ENCODE data around the gene PROB1. TPM values are rescaled to one million over a fixed set of nuclear protein-coding genes. Genes with fewer than 3 reads are reported as not detected.

The PROB1 gene
- total and polyA plus RNA-seq, 9 of the 15 experiments (the other 6 are each of a cell fraction or from before 2014, with no cell fraction given) = 0.01 to 1.8 (median 0.47) TPM

DNA sequence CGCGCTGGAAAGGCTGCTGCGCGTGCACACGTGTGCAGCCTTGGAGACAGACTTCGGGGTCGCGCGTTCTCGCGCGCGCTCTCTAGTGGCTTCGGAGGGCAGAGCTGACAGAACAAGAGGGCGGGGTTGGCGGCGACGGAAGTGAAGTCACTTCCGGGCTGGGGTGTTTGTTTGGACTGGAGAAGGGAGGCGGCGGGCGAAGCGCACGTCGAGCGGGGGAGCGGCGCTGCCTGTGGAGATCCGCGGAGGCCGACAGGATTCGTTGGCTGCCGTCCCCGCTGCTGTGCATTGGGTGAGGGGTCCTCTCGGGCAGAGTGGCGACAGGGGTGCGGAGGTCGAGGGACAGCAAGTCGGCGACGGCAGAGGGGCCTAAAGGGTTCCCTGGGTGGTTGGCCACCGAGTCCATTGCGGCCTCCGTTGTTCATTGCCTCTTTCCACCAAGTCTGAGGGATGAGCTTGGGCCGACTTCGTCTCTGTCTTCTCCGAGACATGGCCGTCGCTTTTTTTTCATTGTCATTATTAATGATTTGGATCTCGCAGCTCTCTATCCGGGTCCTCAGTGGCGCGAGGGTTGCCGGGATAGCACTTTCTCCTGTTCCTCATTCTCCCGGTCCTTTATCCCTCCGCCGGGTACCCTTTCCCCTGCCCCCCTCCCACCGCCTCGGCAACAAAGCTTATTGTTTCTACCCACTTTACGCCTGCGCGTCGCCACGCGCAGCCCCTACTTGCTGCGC lies 53.0 kb downstream of the PROB1 start, which contains the start of gene PAIP2 (continued):
- peak in 1 of 2 experiments; percentile 59; a peak in 1 of 4 replicates for TF ChIP-seq KDM4B (IDR thresholded peaks at IDR 0.05; ENCODE audit: borderline replicate concordance in 2 of 2, low read depth in 1 of 2)
- TF ChIP-seq JUN (IDR thresholded peaks at IDR 0.05; ENCODE audit: borderline replicate concordance, low read depth, low read length) = peak; percentile 72; the same call in 1 of the 2 replicates
- no peak for TF ChIP-seq JUN (CRISPR knock-in tag; IDR thresholded peaks at IDR 0.05; ENCODE audit: borderline replicate concordance)
- TF ChIP-seq ZFPM2 (CRISPR knock-in tag; IDR thresholded peaks at IDR 0.05) = 0 out of 2 replicates have a peak, but pooled peaks have one; percentile 81
- no peak for TF ChIP-seq XRCC4 (IDR thresholded peaks at IDR 0.05; ENCODE audit: extremely low read depth, insufficient read depth, insufficient read length)
- TF ChIP-seq ZNF511 (CRISPR knock-in tag; IDR thresholded peaks at IDR 0.05) = peak; percentile 84; the same call in 1 of the 2 replicates
- TF ChIP-seq HMG20A (CRISPR knock-in tag; conservative IDR thresholded peaks at IDR 0.05) = no peak
- TF ChIP-seq NCOA2 (IDR thresholded peaks at IDR 0.05; ENCODE audit: partially characterized antibody in 2 of 2) = no peak
- no peak for TF ChIP-seq TSHZ1 (CRISPR knock-in tag; IDR thresholded peaks at IDR 0.05)
- TF ChIP-seq CBFA2T3 (IDR thresholded peaks at IDR 0.05) = no peak; the same call in 1 of the 2 replicates
- no peak for TF ChIP-seq TEAD2 (tag; IDR thresholded peaks at IDR 0.05)
- no peak for TF ChIP-seq ID3 (CRISPR knock-in tag; IDR thresholded peaks at IDR 0.05)
- TF ChIP-seq ID3 (tag; IDR thresholded peaks at IDR 0.05) = peak; percentile 86; the same call in 1 of the 2 replicates
- TF ChIP-seq CHD2 (IDR thresholded peaks at IDR 0.05; ENCODE audit: low read depth, low read length) = peak; percentile 42; the same call in 1 of the 2 replicates
- no peak; the same call in 1 of the 2 replicates for TF ChIP-seq ARID2 (IDR thresholded peaks at IDR 0.05)
- no peak for TF ChIP-seq HSF4 (CRISPR knock-in tag; IDR thresholded peaks at IDR 0.05; ENCODE audit: borderline replicate concordance)
- TF ChIP-seq FOXJ3 (CRISPR knock-in tag; IDR thresholded peaks at IDR 0.05) = no peak
- TF ChIP-seq FOXA1 (IDR thresholded peaks at IDR 0.05; ENCODE audit: borderline replicate concordance) = no peak
- no peak for TF ChIP-seq ILK (tag; IDR thresholded peaks at IDR 0.05; ENCODE audit: borderline replicate concordance, low read depth)
- peak in 1 of 2 experiments; percentile 60; a peak in 1 of 4 replicates for TF ChIP-seq SRF (CRISPR knock-in tag; IDR thresholded peaks at IDR 0.05)
- TF ChIP-seq KLF6 (CRISPR knock-in tag; IDR thresholded peaks at IDR 0.05; ENCODE audit: borderline replicate concordance) = no peak
- no peak for TF ChIP-seq TAF15 (IDR thresholded peaks at IDR 0.05; ENCODE audit: low read depth, low read length)
- peak; percentile 89; the same call in 1 of the 2 replicates for TF ChIP-seq KLF1 (tag; IDR thresholded peaks at IDR 0.05)
- peak; percentile 32; the same call in 1 of the 2 replicates for TF ChIP-seq MAFK (IDR thresholded peaks at IDR 0.05; ENCODE audit: low read length)
